ENCODE results near the gene FSTL4.
A peak's percentile ranks its signal among the peaks of the same experiment; 100 is the strongest.

Gene FSTL4

GRCh38 chr5:133314086-133314485 is 298.3 kb downstream of the FSTL4 start:
- no peak for DNase-seq

GRCh38 chr5:133311176-133311575 is 301.2 kb downstream of the FSTL4 start:
- no peak for DNase-seq

- no peak for DNase-seq
Measured at GRCh38 chr5:133309984-133310621, 302.2 kb downstream of the FSTL4 start.

GRCh38 chr5:133309166-133309795 is 303.1 kb downstream of the FSTL4 start:
- DNase-seq: no peak

GRCh38 chr5:133307275-133307674 is 305.1 kb downstream of the FSTL4 start:
- no peak for DNase-seq

GRCh38 chr5:133304707-133305216 is 307.6 kb downstream of the FSTL4 start:
- DNase-seq: no peak

- no peak for DNase-seq
Measured at GRCh38 chr5:133304178-133304577, 308.2 kb downstream of the FSTL4 start.

- DNase-seq: no peak
Measured at GRCh38 chr5:133303298-133303697, 309.0 kb downstream of the FSTL4 start.

GRCh38 chr5:133299728-133300127 is 312.6 kb downstream of the FSTL4 start:
- DNase-seq: no peak

GRCh38 chr5:133299021-133299420 is 313.3 kb downstream of the FSTL4 start:
- no peak for DNase-seq

- no peak for DNase-seq
Measured at GRCh38 chr5:133298447-133298846, 313.9 kb downstream of the FSTL4 start.

- DNase-seq: no peak
Measured at GRCh38 chr5:133297293-133297692, 315.0 kb downstream of the FSTL4 start.

GRCh38 chr5:133296624-133297023 is 315.7 kb downstream of the FSTL4 start:
- no peak for DNase-seq

GRCh38 chr5:133295520-133295919 is 316.8 kb downstream of the FSTL4 start:
- DNase-seq: no peak

GRCh38 chr5:133294380-133294779 is 318.0 kb downstream of the FSTL4 start:
- DNase-seq: no peak

GRCh38 chr5:133293960-133294359 is 318.4 kb downstream of the FSTL4 start:
- DNase-seq: no peak

- DNase-seq: no peak
Measured at GRCh38 chr5:133292300-133292699, 320.0 kb downstream of the FSTL4 start.

GRCh38 chr5:133291524-133291923 is 320.8 kb downstream of the FSTL4 start:
- DNase-seq: no peak

GRCh38 chr5:133290669-133291240 is 321.6 kb downstream of the FSTL4 start:
- DNase-seq: no peak

- peak; percentile 37 for DNase-seq
Measured at GRCh38 chr5:133289686-133290367, 322.5 kb downstream of the FSTL4 start.

GRCh38 chr5:133287500-133287899 is 324.8 kb downstream of the FSTL4 start:
- DNase-seq: no peak

- DNase-seq: no peak
Measured at GRCh38 chr5:133286483-133286882, 325.9 kb downstream of the FSTL4 start.

- no peak for DNase-seq
Measured at GRCh38 chr5:133285583-133286021, 326.7 kb downstream of the FSTL4 start.

GRCh38 chr5:133284306-133284705 is 328.0 kb downstream of the FSTL4 start:
- no peak for DNase-seq

All from NCI-H526 treated with DMSO at 0.1 percent for 48 hours (cell line).